A172 (cell line): ENCODE data around the gene ZEB2. TPM values are rescaled to one million over a fixed set of nuclear protein-coding genes. Genes with fewer than 3 reads are reported as not detected.

Experiments
- DNase-seq: peaks from one replicate; pipeline ENCODE4 v3.0.0-alpha.2; 2015; ENCODE audit warnings: low spot score
- total RNA-seq: library from RNA; depleted of rRNA; stranded (reverse); fragments of >200 nt; shearing (Covaris generic); gene quantifications from 2 replicates; pipeline ENCODE4 v1.2.3, GENCODE V29; 2014

ZEB2 gene
- total RNA-seq, 1 experiment from 2014 or later = 35.0 TPM

DNA sequence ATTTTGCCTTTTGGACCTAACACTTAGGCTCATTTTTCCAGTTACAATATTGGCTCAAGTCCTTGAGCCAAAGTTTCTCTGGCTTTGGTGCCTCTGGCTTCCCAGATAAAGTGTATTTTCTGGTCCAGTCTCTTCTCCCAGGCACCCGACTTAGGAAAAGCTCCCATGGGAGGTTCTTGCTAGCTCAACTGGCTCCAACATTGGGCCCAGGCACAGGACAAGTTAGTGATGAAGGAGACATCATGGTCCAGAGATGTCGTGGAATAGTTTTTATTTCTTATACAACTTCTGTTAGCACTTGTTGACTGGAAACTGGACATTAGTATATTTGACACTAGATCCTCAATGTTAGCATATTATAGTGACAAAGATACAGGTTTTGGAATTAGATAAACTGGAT, 8.2 kb upstream of the ZEB2 start:
- DNase-seq = no peak

- DNase-seq = no peak
These were observed 6.9 kb upstream of the ZEB2 start for GRCh38 chr2:144526831-144527230.

DNA sequence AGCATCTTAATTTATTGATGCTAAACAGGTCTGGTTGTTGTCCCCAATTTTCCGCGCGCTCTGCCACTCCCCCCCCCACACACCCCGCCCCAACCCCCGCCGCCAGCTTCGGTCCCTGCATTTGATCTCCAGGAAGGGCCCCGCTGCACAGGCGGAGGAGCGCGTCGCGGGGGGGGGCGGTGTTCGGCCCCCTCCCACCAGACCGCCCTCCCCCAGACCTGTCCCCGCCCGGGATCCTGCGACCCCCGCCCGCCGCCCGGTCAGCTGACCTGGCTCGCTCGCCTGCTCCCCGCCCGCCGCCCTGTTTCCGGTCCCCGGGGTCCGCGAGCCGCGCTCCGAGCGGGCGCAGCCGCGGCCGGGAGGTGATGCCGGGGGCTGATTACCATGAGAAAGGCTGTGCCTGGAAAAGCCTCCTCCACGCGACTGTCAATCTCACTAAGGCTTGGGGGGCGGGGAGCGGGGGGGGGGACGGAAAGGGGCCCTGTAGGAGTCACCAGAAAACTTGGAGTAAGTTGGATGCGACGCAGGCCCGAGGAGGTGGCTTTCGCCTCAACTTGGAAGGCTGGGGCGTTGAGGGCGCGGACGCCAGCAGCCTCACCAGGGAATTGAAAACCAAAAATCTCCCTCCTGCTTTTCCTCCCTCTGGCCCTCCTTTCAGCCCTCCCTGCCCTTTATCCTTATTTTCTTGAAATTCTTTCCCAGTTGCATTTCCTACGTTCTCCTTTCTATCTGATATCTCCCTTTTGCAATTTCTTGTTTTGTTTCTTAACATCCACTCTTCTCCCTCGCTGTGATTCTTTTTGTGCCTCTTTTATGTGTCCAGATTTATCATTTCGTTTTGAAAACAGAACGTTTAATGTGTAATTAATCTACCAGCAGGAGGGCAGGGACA, 4.4 kb upstream of the ZEB2 start:
- DNase-seq = peak; percentile 35

GRCh38 chr2:144523596-144524117, 3.7 kb upstream of the ZEB2 start:
- no peak for DNase-seq

DNA sequence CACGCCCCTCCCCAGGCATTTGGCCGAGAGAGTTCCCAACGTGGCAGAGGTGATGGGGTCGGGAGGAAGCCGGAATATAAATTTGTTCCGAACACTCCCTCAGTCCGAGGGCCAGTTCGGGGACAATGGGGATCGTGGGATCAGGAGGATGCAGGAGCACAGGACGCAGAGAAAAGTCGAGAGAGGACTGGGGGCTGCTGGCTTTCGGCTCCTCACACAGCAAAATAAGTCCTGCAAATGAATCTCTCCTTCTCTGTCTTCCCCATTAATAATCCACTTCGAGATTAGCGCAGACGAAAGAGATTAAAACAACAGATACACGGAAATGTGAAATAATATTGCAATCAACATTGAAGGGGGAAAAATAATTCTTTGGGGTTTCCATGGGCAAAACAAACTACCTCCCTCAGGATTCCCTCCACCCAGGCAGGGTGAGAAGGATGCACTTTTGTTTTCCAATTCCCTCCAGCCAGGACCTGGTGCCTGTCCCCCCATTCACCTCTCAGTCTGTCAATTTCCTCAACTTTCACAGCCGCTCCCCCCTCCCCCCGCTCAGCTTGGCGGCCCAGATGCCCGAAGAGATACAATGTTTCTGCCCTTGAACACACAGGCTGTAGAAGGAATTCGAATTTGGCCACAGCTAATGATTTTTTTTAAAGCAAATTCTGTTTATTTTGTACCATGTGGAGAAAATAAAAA, 3.1 kb upstream of the ZEB2 start:
- DNase-seq = no peak

DNA sequence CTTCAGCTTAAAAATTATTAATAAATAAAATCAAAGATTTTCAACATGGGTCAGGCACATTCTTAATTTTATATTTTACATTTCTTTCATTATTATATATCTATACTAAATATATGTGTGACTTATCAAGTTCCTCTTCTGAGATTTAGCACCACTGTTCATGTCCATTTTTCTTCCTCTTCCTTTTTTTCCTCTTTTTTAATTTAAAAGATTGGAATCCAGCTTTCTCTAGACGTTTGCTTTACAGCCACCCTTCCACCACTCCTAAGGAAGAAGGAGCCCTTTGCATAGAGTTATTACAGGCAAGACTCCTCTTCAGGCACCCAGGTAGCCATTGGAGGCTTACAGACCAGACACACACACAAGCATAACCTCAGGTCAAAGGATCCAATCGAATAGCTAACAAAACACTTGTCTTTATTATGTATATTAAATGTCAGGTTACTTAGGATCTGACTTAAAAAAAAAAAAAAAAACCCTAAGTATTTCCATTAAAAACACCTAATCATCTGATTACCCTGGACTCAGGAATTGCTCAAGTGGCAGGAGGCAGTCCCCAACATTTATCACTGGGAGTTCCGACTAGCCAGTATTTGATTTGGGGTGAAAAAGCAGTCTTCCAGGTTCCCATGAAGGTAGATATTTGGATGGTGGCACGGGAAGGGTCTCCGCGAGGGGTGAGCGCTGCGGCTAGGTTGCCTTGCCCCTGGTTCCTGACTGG, 2.4 kb upstream of the ZEB2 start:
- DNase-seq = no peak

DNA sequence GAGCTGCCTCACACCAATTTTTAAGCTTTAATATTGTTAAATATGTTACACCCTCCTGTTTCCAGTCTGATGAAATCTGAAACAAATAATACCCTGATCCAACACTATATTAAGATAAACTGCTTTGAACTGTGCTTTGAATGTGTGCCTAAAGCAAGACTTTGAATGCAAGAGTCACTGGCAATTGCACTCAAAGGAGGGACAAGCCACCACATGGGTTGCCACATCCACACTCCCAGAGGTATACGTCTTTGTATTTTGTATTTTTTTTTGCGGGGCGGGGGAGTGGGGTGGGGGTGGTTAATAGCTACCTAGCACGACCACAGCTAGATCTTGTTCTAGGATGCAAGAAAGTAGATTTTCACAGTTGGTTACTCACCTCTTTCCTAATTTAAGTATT, 1.8 kb upstream of the ZEB2 start:
- no peak for DNase-seq

- no peak for DNase-seq
These were observed 1.0 kb upstream of the ZEB2 start for GRCh38 chr2:144520756-144521487.

DNA sequence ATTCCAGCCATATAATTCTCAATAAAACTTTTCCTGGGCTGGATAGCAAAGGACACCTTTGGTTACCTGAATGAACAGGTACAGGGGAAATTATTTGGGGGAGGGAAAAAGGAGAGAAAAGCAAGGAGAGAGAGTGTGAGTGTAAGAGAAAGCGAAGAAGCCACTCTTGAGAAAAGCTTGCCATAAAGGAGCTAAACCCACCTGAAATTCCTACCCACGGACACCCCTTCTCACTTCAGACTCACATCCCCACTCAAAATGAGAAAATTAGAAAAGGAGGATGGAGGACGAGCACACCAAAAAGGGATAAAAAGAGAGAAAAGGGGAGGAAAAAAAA, 354 bp downstream of the ZEB2 start:
- no peak for DNase-seq

- DNase-seq = no peak
These were observed 947 bp downstream of the ZEB2 start for GRCh38 chr2:144518748-144519596.

DNA sequence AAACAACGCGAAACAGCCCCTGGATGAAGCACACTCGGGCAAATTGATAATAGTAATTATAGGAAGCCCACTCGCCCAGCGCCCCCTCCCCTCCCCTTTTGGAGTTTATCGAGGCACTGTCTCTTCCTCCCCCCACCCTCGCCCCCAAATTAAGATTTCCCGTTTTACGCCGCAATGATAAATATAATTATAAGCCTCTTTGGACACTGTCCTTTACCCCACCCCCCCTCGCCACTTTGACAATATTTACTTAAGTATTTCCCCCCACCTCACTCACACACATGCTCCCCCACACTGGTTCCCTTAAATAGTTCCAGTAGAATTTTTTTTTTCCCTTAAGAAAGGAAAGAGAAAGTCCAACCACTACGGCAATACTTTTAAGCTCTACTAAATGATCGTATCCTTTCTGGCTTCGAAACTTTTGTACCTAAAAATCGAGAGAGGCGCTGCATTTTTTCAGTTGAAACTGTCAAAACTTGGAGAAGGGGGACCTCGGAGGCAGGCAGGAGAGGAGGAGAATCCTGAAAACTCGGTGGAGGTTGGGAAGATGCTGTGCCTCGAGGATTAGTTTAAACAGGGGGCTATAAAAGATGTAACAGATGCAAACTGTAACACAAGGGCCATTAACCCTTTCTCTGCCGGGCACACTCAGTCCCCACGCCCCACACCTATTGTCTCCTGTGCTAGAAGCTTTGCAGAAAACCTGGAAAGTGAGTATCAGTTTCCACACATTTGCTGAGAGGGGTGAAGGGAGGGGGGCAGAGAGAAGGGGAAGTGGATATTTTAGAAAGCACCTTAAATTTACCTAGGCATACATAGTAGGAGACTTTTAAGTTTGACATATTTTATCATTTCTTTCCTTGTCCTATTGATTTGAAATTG, 1.8 kb downstream of the ZEB2 start:
- no peak for DNase-seq

- DNase-seq = peak; percentile 84
These were observed 2.7 kb downstream of the ZEB2 start for GRCh38 chr2:144516981-144517865.

GRCh38 chr2:144516411-144516980, 3.4 kb downstream of the ZEB2 start:
- no peak for DNase-seq

DNA sequence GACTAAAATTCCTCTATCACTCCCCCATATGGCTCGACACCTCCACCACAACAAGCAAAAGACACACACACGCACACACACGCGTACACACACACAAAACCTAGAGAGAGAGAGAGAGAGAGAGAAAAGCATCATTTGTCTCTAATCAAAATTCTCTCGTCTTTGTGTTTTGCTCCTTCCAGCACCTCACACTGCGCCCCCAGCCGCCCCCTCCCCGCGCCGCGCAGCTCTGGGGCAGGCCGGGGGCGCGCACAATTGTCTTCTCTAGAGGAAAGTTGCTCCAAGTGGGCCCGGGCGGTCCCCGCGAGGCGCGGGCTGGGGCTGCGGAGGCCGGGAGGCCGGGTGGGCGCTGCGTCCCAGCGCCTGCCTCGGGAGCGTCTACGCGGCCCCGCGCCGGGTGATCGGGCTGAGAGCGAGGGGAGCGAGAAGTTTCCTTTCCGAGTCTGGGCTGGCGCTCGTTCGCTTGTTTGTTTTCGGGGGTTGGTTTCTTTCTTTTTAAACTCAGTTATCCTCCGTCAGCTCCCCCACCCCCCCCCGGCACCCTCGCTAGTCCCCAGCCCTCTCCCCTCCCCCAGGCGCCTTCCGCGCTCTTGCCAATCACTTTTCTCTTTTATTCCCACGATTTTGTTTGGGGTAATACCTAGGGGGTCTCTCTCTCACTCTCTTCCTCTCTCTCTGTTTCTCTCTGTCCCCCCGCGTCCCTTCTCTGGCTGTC, 4.1 kb downstream of the ZEB2 start:
- peak; percentile 32 for DNase-seq

GRCh38 chr2:144515099-144515695, 4.7 kb downstream of the ZEB2 start:
- DNase-seq = no peak

- no peak for DNase-seq
These were observed 5.3 kb downstream of the ZEB2 start for GRCh38 chr2:144514616-144515091.
